Stomach (tissue), 4 donors: Measurements from ENCODE around the gene EML2.

Experiments used
- POLR2A ChIP-seq, 4 donors: fragments of 450-650 bp; IDR thresholded peaks; one replicate each; pipeline ENCODE4 v1.6.1; 2016; ENCODE audit warnings: antibody characterized with exemption in 4 of 4, control low read depth in 2 of 4, mild to moderate bottlenecking in 1 of 4, moderate library complexity in 1 of 4
- POLR2AphosphoS5 ChIP-seq, 3 donors: sonication (generic); formaldehyde crosslinking; IDR thresholded peaks; one replicate each; pipeline ENCODE4 v1.6.1; 2016; ENCODE audit warnings: antibody characterized with exemption in 3 of 3
- TF ChIP-seq, protein P1 (sequence below), 7 experiments: fragments of 450-650 bp in 4 of 7; fragments of 200-600 bp in 3 of 7; sonication (generic) in 3 of 7; IDR thresholded peaks; one replicate each; pipeline ENCODE4 v1.5.1; 2016 to 2019; ENCODE audit warnings: antibody characterized with exemption in 7 of 7, control low read depth in 2 of 7, mild to moderate bottlenecking in 1 of 7

DNA sequence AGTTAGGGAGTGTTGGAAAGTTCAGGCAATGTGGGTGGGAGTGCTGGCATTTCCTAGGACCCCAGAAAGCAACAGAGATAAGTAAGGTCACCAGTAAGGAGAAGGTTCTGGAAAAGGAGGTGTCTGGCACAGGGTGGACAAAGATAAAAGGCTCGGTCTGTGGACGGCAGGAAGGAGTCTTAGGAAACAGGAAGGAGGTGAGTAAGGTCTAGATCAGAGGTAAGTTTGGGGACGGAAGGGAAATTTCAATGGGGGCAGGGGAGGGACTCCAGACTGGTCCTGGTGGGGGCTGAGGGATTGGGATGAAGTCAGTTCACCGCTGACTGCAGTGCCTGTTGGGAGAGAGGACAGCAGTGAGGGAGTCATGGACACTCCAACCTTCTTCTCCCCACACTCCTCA is 46.8 kb downstream of the EML2 start:
- TF ChIP-seq, protein P1, sequence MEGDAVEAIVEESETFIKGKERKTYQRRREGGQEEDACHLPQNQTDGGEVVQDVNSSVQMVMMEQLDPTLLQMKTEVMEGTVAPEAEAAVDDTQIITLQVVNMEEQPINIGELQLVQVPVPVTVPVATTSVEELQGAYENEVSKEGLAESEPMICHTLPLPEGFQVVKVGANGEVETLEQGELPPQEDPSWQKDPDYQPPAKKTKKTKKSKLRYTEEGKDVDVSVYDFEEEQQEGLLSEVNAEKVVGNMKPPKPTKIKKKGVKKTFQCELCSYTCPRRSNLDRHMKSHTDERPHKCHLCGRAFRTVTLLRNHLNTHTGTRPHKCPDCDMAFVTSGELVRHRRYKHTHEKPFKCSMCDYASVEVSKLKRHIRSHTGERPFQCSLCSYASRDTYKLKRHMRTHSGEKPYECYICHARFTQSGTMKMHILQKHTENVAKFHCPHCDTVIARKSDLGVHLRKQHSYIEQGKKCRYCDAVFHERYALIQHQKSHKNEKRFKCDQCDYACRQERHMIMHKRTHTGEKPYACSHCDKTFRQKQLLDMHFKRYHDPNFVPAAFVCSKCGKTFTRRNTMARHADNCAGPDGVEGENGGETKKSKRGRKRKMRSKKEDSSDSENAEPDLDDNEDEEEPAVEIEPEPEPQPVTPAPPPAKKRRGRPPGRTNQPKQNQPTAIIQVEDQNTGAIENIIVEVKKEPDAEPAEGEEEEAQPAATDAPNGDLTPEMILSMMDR (IDR thresholded peaks at IDR 0.05) = no peak
- TF ChIP-seq POLR2A (IDR thresholded peaks at IDR 0.05) (no peak), POLR2AphosphoS5 (IDR thresholded peaks at IDR 0.05) (no peak)
